ENCODE results near the gene LHFPL6.

DNA sequence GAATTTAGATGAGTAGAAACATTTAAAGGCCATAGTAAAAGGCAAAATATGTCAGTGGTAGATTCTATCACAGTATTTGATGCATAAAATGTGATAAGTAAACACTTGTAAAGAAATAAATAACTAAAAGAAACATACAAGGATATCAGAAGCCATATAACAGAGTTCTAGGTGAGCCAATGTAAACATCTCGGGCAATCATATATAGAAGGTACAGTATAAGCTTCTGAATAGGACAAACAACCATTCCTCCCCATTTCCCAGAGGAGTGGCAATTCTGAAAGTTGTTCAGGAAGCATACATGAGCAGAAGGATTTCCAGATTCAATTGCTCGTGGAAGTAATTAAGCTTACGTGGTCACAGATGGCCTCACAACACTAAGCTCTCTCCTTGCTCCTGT lies 267.3 kb downstream of the LHFPL6 start:
- no peak for TF ChIP-seq ZBTB11 (CRISPR knock-in tag; IDR thresholded peaks at IDR 0.05)
- TF ChIP-seq RFX5 (IDR thresholded peaks at IDR 0.05; ENCODE audit: low read depth, low read length): no peak
- TF ChIP-seq, protein P1, sequence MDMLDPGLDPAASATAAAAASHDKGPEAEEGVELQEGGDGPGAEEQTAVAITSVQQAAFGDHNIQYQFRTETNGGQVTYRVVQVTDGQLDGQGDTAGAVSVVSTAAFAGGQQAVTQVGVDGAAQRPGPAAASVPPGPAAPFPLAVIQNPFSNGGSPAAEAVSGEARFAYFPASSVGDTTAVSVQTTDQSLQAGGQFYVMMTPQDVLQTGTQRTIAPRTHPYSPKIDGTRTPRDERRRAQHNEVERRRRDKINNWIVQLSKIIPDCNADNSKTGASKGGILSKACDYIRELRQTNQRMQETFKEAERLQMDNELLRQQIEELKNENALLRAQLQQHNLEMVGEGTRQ (IDR thresholded peaks at IDR 0.05; ENCODE audit: borderline replicate concordance, low read depth, low read length): no peak
- no peak for TF ChIP-seq CTCF (IDR thresholded peaks at IDR 0.05 in 2 of 3, conservative IDR thresholded peaks at IDR 0.05 in 1 of 3; ENCODE audit: control insufficient read depth in 2 of 3, extremely low read depth in 1 of 3, insufficient read depth in 1 of 3, low read depth in 3 of 3, low read length in 3 of 3)
- no peak for TF ChIP-seq IRF3 (IDR thresholded peaks at IDR 0.05)
- TF ChIP-seq KAT2A (conservative IDR thresholded peaks at IDR 0.05; ENCODE audit: control insufficient read depth, low read depth, low read length): no peak
- TF ChIP-seq RAD21 (IDR thresholded peaks at IDR 0.05; ENCODE audit: insufficient read depth, low read depth, low read length): no peak
- TF ChIP-seq RELA (IDR thresholded peaks at IDR 0.05; ENCODE audit: borderline replicate concordance, partially characterized antibody): no peak
- TF ChIP-seq BCL3 (IDR thresholded peaks at IDR 0.05; ENCODE audit: borderline replicate concordance, insufficient read depth, low read depth, low read length, poor library complexity, severe bottlenecking): no peak
- no peak for TF ChIP-seq POLR2A (IDR thresholded peaks at IDR 0.05; ENCODE audit: low read depth, low read length)
- TF ChIP-seq POLR2AphosphoS5 (IDR thresholded peaks at IDR 0.05; ENCODE audit: low read length): no peak
